Hepatocyte (in vitro differentiated cells): ENCODE results near the gene PLPP1. TPM values are rescaled to one million over a fixed set of nuclear protein-coding genes. Genes with fewer than 3 reads are reported as not detected.

Experiments used
- DNase-seq: peaks from one replicate; pipeline ENCODE4 v3.0.0-alpha.2; 2016; ENCODE audit warnings: low spot score
- H2AFZ ChIP-seq: fragments of 200-600 bp; sonication (generic); 2 replicates; pipeline ENCODE4 v1.6.0; 2016; ENCODE audit warnings: antibody characterized with exemption, mild to moderate bottlenecking
- H3K27ac ChIP-seq: fragments of 200-600 bp; sonication (generic); 2 replicates; pipeline ENCODE4 v1.5.1; 2016; ENCODE audit warnings: mild to moderate bottlenecking
- H3K27me3 ChIP-seq: fragments of 200-600 bp; sonication (generic); 2 replicates; pipeline ENCODE4 v1.6.1; 2016
- H3K36me3 ChIP-seq: fragments of 200-600 bp; sonication (generic); replicated peaks from 2 replicates; pipeline ENCODE4 v1.5.1; 2016; ENCODE audit warnings: low read depth; ENCODE audit not compliant: insufficient read depth
- H3K4me1 ChIP-seq: fragments of 200-600 bp; sonication (generic); 2 replicates; pipeline ENCODE4 v1.5.1; 2016; ENCODE audit warnings: mild to moderate bottlenecking, moderate library complexity; ENCODE audit not compliant: insufficient read depth
- H3K4me2 ChIP-seq: fragments of 200-600 bp; sonication (generic); 2 replicates; pipeline ENCODE4 v1.6.0; 2016
- H3K4me3 ChIP-seq: fragments of 200-600 bp; sonication (generic); 2 replicates; pipeline ENCODE4 v1.5.1; 2016; ENCODE audit warnings: mild to moderate bottlenecking
- H3K79me2 ChIP-seq: fragments of 200-600 bp; sonication (generic); 2 replicates; pipeline ENCODE4 v1.6.0; 2017; ENCODE audit warnings: mild to moderate bottlenecking
- H3K9me2 ChIP-seq: fragments of 200-600 bp; sonication (generic); replicated peaks from 2 replicates; pipeline ENCODE4 v1.6.0; 2017; ENCODE audit warnings: mild to moderate bottlenecking; ENCODE audit not compliant: insufficient read depth
- H3K9me3 ChIP-seq: fragments of 200-600 bp; sonication (generic); 2 replicates; pipeline ENCODE4 v1.5.1; 2016; ENCODE audit warnings: low read depth, mild to moderate bottlenecking
- H4K20me1 ChIP-seq: fragments of 200-600 bp; sonication (generic); 2 replicates; pipeline ENCODE4 v1.6.0; 2016; ENCODE audit warnings: mild to moderate bottlenecking; ENCODE audit not compliant: insufficient read depth, poor library complexity, severe bottlenecking
- EZH2 ChIP-seq: fragments of 200-600 bp; sonication (generic); IDR thresholded peaks from 2 replicates; pipeline ENCODE4 v1.6.1; 2016; ENCODE audit warnings: antibody characterized with exemption, mild to moderate bottlenecking, borderline replicate concordance
- EZH2phosphoT487 ChIP-seq: fragments of 200-600 bp; sonication (generic); IDR thresholded peaks from one replicate; pipeline ENCODE4 v1.6.1; 2018; ENCODE audit warnings: antibody characterized with exemption, mild to moderate bottlenecking, low read depth, moderate library complexity; ENCODE audit not compliant: unreplicated experiment, severe bottlenecking
- WGBS: methylation state at CpG from one replicate; pipeline ENCODE4 v1.1.6; 2016; ENCODE audit warnings: low lambda C conversion rate; ENCODE audit errors: missing lambda C conversion rate; 5-methylcytosine and 5-hydroxymethylcytosine counted together
- polyA plus RNA-seq: library from polyadenylated mRNA; unstranded; fragments of >200 nt; fragmentation: Nextera tagmentation; extraction: Ambion mirVana; gene quantifications from 2 replicates; pipeline ENCODE4 v1.2.1, GENCODE V29; 2016
- total RNA-seq: library from RNA; depleted of rRNA; stranded (reverse); fragments of >200 nt; gene quantifications from 2 replicates; pipeline ENCODE4 v1.2.3, GENCODE V29; 2014
- TF ChIP-seq, protein P1 (sequence below): fragments of 200-600 bp; sonication (generic); IDR thresholded peaks from 2 replicates; pipeline ENCODE4 v1.5.1; 2016; ENCODE audit warnings: antibody characterized with exemption, mild to moderate bottlenecking; ENCODE audit not compliant: poor library complexity

PLPP1 gene
- total and polyA plus RNA-seq, 2 experiments from 2014 or later: 80.1 to 84.9 TPM

DNA sequence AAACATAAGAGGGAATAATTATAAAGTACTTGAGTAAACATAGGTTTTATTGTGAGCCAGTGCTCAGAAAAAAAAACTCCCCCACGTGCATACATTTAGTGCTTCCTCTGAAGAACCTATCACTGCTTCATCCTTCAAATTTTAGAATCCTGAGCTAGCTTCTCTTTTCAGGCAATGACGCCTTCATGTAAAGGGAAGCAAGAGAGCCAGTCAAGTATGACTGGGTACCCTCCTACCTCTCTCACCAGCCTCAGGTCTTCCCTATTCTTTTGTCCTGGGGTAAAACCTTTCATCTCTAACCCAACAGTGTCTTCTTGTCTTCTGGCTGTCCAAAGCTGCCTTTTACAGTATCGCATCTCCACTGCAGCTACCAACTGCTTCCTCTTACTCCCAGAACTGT, 32.0 kb downstream of the PLPP1 start:
- DNase-seq: no peak
- H3K9me2 ChIP-seq: no peaks in the 10 kb centered on the region
- H3K4me3 ChIP-seq: no peak overlapping the region
- TF ChIP-seq EZH2: no peak
- peaks cover 4% of the 10 kb centered on the region for H4K20me1 ChIP-seq
- no peak overlapping the region for H2AFZ ChIP-seq
- no peaks in the 10 kb centered on the region for H3K9me3 ChIP-seq
- no peak overlapping the region for H3K4me2 ChIP-seq
- H3K79me2 ChIP-seq: peaks cover 86% of the 10 kb centered on the region
- H3K27ac ChIP-seq: no peak overlapping the region
- 91% methylated on average over 3 of the region's 3 CpGs for WGBS
- peaks cover 16% of the 10 kb centered on the region for H3K4me1 ChIP-seq
- H3K36me3 ChIP-seq: no peaks in the 10 kb centered on the region
- H3K27me3 ChIP-seq: no peaks in the 10 kb centered on the region

DNA sequence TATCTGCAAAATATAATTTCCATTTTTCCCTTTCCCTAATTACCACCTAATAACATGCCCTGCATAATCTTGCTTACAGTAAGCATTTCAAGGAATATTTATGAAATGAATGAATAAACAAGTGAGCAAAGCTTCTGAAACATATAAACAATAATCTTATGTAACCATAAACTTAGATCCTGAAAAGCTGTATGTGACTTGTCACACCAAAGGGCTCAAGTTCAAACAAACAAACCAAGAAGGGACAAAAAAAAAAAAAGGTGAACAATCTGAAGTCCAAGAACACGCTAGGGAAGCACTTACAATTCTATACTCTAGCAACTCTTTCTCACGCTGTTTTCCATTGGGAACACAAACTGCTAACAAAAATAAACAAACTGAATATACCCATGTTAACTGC, 36.3 kb downstream of the PLPP1 start:
- H3K9me3 ChIP-seq: no peaks in the 10 kb centered on the region
- peaks cover 2% of the 10 kb centered on the region for H4K20me1 ChIP-seq
- peak overlapping the region; percentile 28 for H3K4me2 ChIP-seq
- TF ChIP-seq, protein P1, sequence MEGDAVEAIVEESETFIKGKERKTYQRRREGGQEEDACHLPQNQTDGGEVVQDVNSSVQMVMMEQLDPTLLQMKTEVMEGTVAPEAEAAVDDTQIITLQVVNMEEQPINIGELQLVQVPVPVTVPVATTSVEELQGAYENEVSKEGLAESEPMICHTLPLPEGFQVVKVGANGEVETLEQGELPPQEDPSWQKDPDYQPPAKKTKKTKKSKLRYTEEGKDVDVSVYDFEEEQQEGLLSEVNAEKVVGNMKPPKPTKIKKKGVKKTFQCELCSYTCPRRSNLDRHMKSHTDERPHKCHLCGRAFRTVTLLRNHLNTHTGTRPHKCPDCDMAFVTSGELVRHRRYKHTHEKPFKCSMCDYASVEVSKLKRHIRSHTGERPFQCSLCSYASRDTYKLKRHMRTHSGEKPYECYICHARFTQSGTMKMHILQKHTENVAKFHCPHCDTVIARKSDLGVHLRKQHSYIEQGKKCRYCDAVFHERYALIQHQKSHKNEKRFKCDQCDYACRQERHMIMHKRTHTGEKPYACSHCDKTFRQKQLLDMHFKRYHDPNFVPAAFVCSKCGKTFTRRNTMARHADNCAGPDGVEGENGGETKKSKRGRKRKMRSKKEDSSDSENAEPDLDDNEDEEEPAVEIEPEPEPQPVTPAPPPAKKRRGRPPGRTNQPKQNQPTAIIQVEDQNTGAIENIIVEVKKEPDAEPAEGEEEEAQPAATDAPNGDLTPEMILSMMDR: no peak
- no peak for TF ChIP-seq EZH2
- TF ChIP-seq EZH2phosphoT487: no peak
- H3K79me2 ChIP-seq: peaks cover 85% of the 10 kb centered on the region
- no peaks in the 10 kb centered on the region for H3K36me3 ChIP-seq
- DNase-seq: no peak
- H3K27ac ChIP-seq: peak overlapping the region; percentile 46
- H3K27me3 ChIP-seq: no peaks in the 10 kb centered on the region
- no peak overlapping the region for H2AFZ ChIP-seq
- WGBS: 62% methylated on average over 2 of the region's 2 CpGs
- H3K4me3 ChIP-seq: no peak overlapping the region
- H3K4me1 ChIP-seq: peaks cover 15% of the 10 kb centered on the region
- H3K9me2 ChIP-seq: no peaks in the 10 kb centered on the region

DNA sequence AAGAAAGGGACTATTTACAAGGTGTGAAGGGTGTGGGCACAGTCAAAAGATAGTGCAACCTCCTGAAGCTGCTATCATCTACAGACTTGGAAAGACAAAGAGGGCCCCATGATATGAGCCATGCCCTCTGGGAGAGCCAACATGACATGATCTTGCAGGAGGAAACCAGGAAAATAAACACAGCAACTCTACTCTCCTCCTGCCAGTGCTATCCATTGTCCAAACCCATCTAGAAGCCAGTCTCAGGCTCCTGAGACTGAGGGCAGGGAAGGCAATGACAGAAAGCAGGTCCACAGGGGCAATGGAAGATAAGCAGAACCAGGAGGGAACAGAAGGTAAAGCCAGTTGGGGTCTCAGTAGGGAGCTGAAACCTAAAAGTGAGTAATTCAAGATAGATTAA, 37.1 kb downstream of the PLPP1 start:
- H2AFZ ChIP-seq: no peak overlapping the region
- peaks cover 89% of the 10 kb centered on the region for H3K79me2 ChIP-seq
- no peaks in the 10 kb centered on the region for H3K36me3 ChIP-seq
- H3K9me2 ChIP-seq: no peaks in the 10 kb centered on the region
- no peaks in the 10 kb centered on the region for H3K9me3 ChIP-seq
- peak overlapping the region; percentile 28 for H3K4me2 ChIP-seq
- peaks cover 15% of the 10 kb centered on the region for H3K4me1 ChIP-seq
- no peak for TF ChIP-seq EZH2phosphoT487
- H3K27me3 ChIP-seq: no peaks in the 10 kb centered on the region
- no peak for DNase-seq
- H3K4me3 ChIP-seq: no peak overlapping the region
- peaks cover 2% of the 10 kb centered on the region for H4K20me1 ChIP-seq
- peak overlapping the region; percentile 46 for H3K27ac ChIP-seq

DNA sequence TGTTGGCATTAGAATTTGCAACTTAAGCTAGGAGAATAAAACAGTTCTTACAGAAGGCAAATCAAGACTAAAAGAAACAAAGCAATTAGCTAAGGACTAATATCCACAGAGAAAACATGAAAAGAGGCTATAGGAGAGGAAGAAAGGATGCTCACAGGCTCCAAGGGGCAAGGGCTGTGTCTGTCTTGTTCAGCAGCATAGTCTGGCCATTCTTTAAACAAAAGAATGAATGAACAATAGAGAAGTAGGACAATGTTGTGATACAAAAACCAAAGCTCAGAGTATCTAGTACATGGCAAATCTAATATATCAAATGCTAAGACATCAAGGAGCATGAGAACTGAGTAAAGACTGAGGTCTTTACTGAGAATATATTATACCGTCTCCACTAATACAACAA, 39.5 kb downstream of the PLPP1 start:
- no peaks in the 10 kb centered on the region for H3K9me3 ChIP-seq
- TF ChIP-seq, protein P1: no peak
- TF ChIP-seq EZH2phosphoT487: no peak
- TF ChIP-seq EZH2: no peak
- DNase-seq: no peak
- no peaks in the 10 kb centered on the region for H3K27me3 ChIP-seq
- H4K20me1 ChIP-seq: peaks cover 2% of the 10 kb centered on the region
- no peaks in the 10 kb centered on the region for H3K36me3 ChIP-seq
- no peak overlapping the region for H3K4me2 ChIP-seq
- H3K4me1 ChIP-seq: peaks cover 15% of the 10 kb centered on the region
- H2AFZ ChIP-seq: no peak overlapping the region
- no peak overlapping the region for H3K27ac ChIP-seq
- WGBS: 93% methylated on average over 1 of the region's 1 CpG
- H3K79me2 ChIP-seq: peaks cover 86% of the 10 kb centered on the region
- no peaks in the 10 kb centered on the region for H3K9me2 ChIP-seq
- no peak overlapping the region for H3K4me3 ChIP-seq
